DMS79 treated with DMSO at 0.1 percent for 48 hours (cell line): ENCODE data around the gene TBL3.
"Not testable (repeated sequence)": the region's sequence is repeated elsewhere in the genome, so short reads cannot be mapped to it uniquely, and the experiment has no call there.

Experiments used
- DNase-seq: peaks from one replicate; lab custom pipeline; 2025; lab: John Stamatoyannopoulos, UW

TBL3 gene

GRCh38 chr16:1971796-1972489 is at the start of gene TBL3:
Gene TBL3 (plus strand): TSS chr16:1972053. CDS start chr16:1972165, 112 bp downstream.
- peak; percentile 84 for DNase-seq

- no peak for DNase-seq
Observed at GRCh38 chr16:1922357-1922756, 49.5 kb upstream of the TBL3 start.

- no peak for DNase-seq
Observed at GRCh38 chr16:1923299-1924034, 48.4 kb upstream of the TBL3 start.

- DNase-seq: no peak
Observed at GRCh38 chr16:1924095-1924494, 47.8 kb upstream of the TBL3 start.

GRCh38 chr16:1926271-1926670 is 45.6 kb upstream of the TBL3 start:
- no peak for DNase-seq

GRCh38 chr16:1929105-1929504 is 42.7 kb upstream of the TBL3 start:
- DNase-seq: peak; percentile 7

- peak; percentile 61 for DNase-seq
Observed at GRCh38 chr16:1929578-1930337, 42.1 kb upstream of the TBL3 start.

GRCh38 chr16:1930338-1930720 is 41.5 kb upstream of the TBL3 start:
- DNase-seq: no peak

- DNase-seq: no peak
Observed at GRCh38 chr16:1932050-1933028, 39.5 kb upstream of the TBL3 start.

GRCh38 chr16:1933097-1933661 is 38.7 kb upstream of the TBL3 start:
- DNase-seq: no peak

GRCh38 chr16:1936945-1937479 is 34.8 kb upstream of the TBL3 start:
- no peak for DNase-seq

GRCh38 chr16:1938316-1938715 is 33.5 kb upstream of the TBL3 start:
- no peak for DNase-seq

GRCh38 chr16:1938910-1939309 is 32.9 kb upstream of the TBL3 start:
- no peak for DNase-seq

GRCh38 chr16:1939833-1940232 is 32.0 kb upstream of the TBL3 start:
- DNase-seq: not testable (repeated sequence)

- no peak for DNase-seq
Observed at GRCh38 chr16:1940273-1941161, 31.3 kb upstream of the TBL3 start.

GRCh38 chr16:1941162-1942046 is 30.4 kb upstream of the TBL3 start:
- DNase-seq: no peak

GRCh38 chr16:1942047-1942809 is 29.6 kb upstream of the TBL3 start:
- no peak for DNase-seq
